PFSK-1 (cell line): Measurements from ENCODE around the gene KYAT1.

Experiments
- POLR2AphosphoS5 ChIP-seq: IDR thresholded peaks from 2 replicates; pipeline ENCODE4 v1.6.1; 2012; ENCODE audit warnings: low read depth, mild to moderate bottlenecking, control low read depth, low read length, moderate library complexity
- SIN3A ChIP-seq: IDR thresholded peaks from 2 replicates; pipeline ENCODE4 v1.6.1; 2012; ENCODE audit warnings: mild to moderate bottlenecking, low read length, moderate library complexity, borderline replicate concordance; ENCODE audit not compliant: insufficient read depth
- TAF1 ChIP-seq: IDR thresholded peaks from 2 replicates; pipeline ENCODE4 v1.6.1; 2012; ENCODE audit warnings: low read length, control low read depth, borderline replicate concordance; ENCODE audit not compliant: insufficient read depth
- TF ChIP-seq, protein P1 (sequence below), 2 experiments: IDR thresholded peaks; 2 replicates each; pipeline versions ENCODE4 v1.6.1 to v1.8.0; 2011 to 2012; ENCODE audit warnings: low read depth in 2 of 2, low read length in 2 of 2, control low read depth in 1 of 2, inconsistent platforms in 1 of 2, mild to moderate bottlenecking in 1 of 2, moderate library complexity in 1 of 2; ENCODE audit not compliant: insufficient read depth in 1 of 2

DNA sequence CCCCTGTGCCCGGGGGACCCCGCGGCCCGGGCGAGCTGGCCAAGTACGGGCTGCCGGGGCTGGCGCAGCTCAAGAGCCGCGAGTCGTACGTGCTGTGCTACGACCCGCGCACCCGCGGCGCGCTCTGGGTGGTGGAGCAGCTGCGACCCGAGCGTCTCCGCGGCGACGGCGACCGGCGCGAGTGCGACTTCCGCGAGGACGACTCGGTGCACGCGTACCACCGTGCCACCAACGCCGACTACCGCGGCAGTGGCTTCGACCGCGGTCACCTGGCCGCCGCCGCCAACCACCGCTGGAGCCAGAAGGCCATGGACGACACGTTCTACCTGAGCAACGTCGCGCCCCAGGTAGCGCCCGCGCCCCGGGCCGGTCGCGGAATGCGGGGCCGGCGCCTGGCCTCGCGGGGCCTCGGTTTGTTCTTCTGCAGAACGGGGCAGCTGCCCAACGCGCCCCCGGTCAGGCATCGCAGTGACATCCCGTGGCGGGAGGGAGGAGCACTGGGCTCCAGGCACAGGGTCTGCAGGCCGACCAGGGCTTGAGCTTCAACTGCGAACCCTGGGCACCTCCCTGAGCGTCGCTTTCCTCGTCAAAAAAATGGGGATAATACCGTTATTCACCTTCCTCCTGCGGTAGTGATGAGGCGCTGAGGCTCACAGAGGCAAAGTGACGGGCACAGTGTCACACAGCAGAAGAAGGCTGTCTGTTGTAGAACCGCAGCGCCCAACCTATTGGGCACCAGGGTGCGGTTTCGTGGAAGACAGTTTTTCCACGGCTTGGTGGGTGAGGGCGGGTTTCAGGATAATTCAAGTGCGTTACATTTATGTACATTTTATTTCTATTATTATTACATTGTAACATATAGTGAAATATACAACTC lies 62.7 kb downstream of the KYAT1 start:
- TF ChIP-seq POLR2AphosphoS5 = no peak; the same call in 1 of the 2 replicates
- TF ChIP-seq, protein P1, sequence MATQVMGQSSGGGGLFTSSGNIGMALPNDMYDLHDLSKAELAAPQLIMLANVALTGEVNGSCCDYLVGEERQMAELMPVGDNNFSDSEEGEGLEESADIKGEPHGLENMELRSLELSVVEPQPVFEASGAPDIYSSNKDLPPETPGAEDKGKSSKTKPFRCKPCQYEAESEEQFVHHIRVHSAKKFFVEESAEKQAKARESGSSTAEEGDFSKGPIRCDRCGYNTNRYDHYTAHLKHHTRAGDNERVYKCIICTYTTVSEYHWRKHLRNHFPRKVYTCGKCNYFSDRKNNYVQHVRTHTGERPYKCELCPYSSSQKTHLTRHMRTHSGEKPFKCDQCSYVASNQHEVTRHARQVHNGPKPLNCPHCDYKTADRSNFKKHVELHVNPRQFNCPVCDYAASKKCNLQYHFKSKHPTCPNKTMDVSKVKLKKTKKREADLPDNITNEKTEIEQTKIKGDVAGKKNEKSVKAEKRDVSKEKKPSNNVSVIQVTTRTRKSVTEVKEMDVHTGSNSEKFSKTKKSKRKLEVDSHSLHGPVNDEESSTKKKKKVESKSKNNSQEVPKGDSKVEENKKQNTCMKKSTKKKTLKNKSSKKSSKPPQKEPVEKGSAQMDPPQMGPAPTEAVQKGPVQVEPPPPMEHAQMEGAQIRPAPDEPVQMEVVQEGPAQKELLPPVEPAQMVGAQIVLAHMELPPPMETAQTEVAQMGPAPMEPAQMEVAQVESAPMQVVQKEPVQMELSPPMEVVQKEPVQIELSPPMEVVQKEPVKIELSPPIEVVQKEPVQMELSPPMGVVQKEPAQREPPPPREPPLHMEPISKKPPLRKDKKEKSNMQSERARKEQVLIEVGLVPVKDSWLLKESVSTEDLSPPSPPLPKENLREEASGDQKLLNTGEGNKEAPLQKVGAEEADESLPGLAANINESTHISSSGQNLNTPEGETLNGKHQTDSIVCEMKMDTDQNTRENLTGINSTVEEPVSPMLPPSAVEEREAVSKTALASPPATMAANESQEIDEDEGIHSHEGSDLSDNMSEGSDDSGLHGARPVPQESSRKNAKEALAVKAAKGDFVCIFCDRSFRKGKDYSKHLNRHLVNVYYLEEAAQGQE (IDR thresholded peaks at IDR 0.05; ENCODE audit: insufficient read depth in 1 of 2, low read depth in 2 of 2, low read length in 2 of 2) = no peak
- no peak for TF ChIP-seq TAF1
- TF ChIP-seq SIN3A = no peak
